NCI-H1694 treated with DMSO at 0.1 percent for 48 hours (cell line): ENCODE data around the gene AGTPBP1.
"Not testable (repeated sequence)": the region's sequence is repeated elsewhere in the genome, so short reads cannot be mapped to it uniquely, and the experiment has no call there.

Source experiments
- DNase-seq: peaks from one replicate; lab custom pipeline; 2025; lab: John Stamatoyannopoulos, UW

Gene AGTPBP1

DNA sequence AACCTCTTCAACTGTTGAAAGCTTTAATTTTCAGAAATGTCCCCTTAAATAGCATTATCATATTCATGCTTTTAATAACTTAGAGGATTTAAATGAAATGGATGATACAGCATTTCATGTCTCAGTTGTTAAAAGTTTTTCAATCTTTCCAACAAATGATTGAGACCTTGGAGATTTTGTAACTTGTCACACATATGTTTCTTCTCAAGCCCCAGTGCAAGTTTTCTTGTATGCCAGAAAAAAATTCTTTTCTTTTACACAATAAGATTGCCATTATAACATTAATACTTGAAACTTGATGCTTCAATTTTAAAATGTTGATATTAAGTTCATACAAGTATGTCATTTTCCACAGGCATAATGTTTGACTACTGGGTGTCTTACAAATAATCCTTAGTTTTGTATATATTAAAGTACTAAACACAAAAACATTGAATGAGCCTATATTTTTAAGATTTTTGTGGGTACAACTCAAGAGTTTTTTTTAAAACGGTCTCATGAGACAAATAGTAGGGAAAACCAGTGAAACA, 124.5 kb downstream of the AGTPBP1 start:
- no peak for DNase-seq

DNA sequence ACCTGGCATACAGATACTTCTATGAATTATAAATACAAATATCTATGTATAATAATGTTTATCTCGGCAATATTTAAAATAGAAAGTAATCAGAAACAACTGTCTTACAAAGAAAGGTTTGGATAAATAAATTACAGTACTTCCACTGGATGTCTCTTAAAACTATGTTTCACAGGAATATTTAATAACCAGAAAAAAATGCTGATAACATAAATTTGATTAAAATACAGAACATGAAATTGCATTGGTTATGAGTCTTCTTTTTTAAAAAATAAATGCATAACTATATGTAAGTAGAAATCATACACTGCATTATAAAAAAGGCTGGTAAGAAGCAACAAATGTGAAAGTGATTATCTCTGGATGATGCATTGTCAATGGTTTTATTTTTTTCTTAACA, 126.0 kb downstream of the AGTPBP1 start:
- DNase-seq: no peak

DNA sequence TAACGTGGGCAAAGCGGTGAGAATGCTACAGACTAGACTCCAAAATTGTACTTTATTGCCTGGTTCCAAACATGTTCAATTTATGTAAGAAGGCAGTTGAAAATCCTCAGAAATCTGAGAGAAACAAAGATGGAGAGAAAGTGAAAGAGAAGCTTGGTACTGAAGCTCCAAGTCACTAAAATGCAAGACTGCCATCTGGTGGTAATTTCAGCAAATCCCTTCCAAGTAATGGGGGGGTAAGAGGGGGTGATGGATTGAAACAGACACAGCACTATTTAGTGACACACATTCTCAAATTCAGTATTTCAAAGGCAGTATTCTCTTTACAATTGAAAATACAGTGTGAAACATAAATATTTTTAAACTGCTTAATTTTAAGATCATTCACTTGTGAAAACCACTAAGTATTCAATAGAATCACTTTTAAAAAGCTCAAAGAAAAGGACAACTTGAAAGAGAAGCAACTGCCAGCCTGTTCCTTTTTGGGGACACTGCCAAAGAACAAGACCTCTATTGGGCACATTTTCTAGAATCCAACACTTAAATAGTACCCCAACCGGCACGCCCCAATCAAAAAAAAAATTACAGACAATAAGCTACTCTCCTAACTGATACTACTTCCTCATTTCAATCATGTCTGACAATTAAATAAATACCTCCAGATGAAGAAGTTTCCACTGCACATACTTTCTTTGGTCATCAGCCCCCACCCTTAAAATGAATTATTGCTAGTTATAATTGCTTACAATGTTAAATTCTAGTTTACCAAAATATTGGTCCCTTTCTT, 131.5 kb downstream of the AGTPBP1 start:
- DNase-seq: peak; percentile 49

DNA sequence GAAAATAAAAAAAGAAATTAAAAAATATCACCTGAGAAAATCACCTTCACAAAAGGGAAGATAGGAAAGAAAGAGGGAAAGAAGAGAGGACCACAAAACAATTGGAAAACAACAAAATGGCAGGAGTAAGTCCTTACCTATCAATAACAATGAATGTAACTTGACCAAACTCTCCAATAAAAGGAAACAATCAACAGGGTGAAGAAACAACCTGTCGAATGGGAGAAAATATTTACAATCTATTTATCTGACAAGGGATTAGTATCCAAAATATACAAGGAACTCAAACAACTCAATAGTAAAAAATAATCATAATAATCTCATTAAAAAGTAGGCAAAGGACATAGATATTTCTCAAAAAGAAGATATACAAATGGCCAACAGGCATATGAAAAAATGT, 135.8 kb downstream of the AGTPBP1 start:
- DNase-seq: no peak

DNA sequence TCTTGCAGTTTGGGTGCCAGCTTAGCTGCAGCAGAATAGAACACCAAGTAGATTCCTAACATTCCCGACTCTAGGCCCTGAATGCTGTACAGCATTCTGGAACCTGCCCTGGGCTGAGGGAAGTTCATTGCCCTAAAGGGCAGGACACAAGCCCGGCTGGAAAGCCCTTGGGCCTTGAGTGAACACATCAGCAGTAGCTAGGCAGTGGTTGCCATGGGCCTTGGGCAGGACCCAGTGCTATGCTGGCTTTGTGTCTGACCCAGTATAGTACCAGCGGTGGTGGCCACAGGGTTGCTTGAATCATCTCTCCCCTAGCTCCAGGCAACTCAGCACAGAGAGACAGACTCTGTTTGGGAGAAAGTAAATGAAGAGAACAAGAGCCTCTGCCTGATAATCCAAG, 137.8 kb downstream of the AGTPBP1 start:
- DNase-seq: no peak

DNA sequence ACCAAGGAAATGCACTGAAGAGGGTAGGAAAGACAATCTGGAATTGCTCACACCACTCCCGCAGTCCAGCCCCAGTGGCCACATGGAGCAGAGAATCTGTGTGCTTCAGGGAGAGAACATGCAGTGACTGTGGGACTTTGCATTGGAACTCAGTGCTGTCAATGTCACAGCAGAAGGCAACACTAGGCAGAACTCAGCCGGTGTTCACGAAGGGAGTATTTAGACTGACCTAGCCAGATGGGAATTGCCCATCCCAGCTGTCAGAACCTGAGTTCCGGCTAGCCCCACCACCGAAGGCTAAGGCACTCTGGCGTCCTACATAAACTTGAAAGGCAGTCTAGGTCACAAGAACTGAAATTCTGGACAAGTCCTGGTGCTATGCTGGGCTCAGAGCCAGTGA, 139.0 kb downstream of the AGTPBP1 start:
- no peak for DNase-seq

DNA sequence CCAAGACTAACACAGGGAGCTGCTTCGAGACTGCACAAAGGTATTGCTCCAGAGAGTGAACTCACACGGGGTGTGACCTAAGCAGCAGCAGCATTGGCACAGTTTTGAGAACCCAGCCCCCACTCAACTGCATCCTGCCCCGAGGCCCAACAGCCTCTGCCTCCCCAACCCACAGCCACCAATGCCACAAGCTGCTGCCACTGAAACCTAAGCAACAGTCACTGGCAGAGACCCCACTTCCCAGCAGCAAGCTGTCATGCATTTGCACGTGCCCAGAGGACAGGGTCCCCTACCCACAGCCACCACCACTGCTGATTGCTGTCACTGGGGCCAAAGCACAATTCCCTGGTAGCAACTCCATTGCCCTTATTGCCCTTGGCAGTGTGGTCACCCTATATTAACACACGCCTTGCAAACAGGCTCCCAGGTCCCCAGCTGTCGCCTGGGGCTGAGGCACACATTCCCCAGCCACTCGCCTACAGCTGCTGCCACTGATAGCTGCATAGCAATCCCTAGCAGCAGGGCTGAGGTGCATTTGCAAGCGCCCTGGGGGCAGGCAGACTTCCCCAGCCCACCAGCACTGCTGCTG, 141.0 kb downstream of the AGTPBP1 start:
- DNase-seq: no peak

DNA sequence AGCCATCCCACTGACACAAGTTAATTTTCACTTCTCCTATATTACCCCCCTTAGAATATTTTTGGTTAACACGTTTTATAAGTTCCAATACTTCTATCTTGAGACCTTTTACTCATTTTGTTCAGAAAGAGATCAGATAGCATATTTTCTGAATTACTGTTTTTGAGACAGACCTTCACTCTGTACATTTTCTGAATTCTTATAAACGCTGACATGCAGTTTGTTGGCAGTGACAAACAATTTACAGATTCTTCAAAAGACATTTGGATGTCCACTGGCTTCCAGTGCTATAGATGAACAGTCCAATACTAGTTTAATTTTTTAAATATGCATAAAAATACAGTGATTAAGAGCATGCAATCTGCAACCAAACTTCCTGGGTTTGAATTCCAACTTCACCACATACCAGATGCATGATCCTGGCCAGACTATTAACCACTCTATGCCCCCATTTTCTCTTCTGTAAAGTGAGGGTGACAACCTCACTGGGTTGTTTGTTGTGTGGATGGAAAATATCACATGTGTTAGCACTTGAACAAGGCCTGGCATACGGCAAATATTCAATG, 142.1 kb downstream of the AGTPBP1 start:
- no peak for DNase-seq

DNA sequence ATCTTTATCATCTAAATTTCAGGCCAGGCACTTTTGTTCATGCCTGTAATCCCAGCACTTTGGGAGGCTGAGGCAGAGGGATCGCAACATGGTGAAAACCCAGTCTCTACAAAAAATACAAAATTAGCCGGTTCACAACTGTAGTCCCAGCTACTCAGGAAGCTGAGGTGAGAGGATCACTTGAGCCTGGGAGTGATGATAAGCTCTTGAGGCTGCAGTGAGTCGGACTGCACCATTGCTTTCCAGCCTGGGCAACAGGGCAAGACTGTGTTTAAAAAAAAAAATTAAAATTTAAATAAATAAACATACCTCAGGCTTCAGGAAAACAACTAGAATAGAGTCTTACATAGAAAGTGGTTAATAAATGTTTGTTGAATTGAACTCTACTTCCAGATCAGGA, 147.4 kb downstream of the AGTPBP1 start:
- DNase-seq: no peak

DNA sequence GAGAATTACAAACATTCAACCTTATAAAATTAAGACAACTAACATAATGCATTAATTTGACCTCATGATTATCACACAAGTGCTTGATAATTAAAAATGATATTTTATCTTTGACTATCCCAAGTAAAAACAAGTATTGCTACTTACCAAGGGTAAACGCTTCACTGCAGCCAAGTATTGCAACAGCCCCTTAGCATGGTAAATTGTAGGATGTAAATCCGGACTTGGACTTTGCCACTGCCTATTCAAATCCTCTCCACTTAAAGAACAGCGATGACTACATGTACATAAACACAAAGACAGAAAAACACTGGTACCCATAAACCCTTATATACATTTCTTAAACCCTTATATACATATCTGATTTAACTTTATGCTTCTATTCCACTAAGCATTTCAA, 155.1 kb downstream of the AGTPBP1 start:
- DNase-seq: no peak

DNA sequence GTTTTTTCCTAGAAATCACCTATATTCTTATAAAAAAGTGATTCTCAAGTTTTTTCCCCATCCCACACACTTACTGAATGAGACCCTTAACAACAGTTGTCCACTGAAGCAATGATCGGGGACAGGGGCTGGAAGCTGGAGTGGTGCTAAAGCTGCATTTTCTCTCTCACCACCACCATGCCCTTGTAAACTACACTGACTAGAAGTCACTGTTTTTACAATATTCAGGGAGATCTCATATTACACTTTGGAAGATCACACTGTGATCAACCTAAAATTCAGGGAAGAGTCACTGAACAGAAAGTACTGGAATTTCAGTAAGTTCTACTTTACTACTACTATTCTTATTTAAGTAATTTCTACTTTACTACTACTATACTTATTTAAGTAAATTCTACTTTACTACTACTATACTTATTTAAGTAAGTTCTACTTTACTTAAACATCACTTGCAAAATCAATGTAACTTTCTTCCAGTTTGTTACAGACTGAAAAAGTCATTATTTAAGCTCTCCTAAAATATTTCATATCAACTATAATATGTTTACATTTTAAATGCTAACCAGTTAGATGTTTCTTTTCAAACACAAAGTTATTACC, 164.3 kb downstream of the AGTPBP1 start:
- no peak for DNase-seq

DNA sequence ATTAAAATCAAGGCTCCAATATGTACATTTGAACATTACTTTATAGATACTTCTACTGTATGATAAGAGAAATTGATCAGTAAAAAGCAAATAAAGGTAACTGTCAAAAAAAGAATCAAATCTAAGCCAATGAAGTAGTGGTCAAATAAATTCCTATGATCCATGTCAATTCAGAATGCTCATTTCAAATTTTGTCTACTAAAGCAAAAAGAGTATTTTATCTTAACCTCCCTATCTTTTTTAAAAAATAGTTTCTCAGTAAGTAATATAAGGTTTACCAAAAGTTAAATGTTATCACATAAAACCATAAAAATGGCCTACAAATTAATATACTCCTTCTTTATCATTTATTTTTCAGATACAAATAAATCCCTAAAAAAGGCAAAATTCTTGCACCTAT, 165.9 kb downstream of the AGTPBP1 start:
- DNase-seq: no peak

DNA sequence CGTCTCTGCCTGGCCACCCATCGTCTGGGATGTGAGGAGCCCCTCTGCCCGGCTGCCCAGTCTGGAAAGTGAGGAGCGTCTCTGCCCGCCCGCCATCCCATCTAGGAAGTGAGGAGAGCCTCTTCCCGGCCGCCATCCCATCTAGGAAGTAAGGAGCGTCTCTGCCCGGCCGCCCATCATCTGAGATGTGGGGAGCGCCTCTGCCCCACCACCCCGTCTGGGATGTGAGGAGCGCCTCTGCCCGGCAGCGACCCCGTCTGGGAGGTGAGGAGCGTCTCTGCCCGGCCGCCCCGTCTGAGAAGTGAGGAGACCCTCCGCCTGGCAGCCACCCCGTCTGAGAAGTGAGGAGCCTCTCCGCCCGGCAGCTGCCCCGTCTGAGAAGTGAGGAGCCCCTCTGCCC, 168.2 kb downstream of the AGTPBP1 start:
- DNase-seq: not testable (repeated sequence)

DNA sequence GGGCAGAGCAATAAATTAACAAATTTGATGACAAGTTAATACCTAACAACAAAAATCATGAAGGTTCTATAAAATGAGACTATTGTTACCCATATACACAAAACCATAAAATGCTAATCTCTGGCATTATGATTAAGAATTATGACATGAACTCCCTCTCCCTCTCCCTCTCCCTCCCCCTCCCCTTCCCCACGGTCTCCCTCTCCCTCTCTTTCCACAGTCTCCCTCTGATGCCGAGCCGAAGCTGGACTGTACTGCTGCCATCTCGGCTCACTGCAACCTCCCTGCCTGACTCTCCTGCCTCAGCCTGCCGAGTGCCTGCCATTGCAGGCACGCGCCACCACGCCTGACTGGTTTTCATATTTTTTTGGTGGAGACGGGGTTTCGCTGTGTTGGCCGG, 168.8 kb downstream of the AGTPBP1 start:
- not testable (repeated sequence) for DNase-seq

DNA sequence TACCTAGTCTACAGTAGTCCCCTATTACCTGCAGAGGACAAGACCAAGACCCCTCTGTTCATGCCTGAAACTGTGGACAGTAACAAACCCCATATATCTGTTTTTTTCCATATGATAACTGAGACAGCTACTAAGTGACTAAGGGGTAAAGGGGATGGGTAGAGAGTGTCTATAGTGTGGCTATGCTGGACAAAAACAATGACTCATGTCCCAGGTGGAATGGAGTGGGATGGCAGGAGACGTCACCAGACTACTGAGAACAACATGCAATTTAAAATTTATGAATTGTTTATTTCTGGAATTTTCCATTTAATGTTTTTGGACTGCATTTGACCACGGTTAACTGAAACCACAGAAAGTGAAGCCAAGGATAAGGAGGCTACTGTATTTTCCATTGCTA, 171.8 kb downstream of the AGTPBP1 start:
- DNase-seq: no peak

DNA sequence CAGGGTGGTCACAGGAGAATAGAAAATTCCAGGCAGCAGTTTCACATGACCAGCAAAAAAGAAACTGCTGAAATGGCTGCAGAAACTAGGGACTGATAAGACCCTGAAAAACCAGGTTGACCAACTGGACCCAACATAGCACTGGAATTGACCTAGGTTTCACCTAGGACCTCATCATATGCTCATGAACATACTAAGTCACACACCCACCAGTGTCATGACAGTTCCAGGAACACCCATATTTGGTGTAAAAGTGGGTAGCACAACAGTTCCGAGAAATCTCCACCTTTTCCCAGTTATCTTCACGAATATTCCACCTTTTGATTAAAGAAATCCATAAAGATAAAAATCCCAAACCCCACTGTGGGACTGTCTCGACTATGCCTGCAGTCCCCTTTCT, 182.2 kb downstream of the AGTPBP1 start:
- no peak for DNase-seq

DNA sequence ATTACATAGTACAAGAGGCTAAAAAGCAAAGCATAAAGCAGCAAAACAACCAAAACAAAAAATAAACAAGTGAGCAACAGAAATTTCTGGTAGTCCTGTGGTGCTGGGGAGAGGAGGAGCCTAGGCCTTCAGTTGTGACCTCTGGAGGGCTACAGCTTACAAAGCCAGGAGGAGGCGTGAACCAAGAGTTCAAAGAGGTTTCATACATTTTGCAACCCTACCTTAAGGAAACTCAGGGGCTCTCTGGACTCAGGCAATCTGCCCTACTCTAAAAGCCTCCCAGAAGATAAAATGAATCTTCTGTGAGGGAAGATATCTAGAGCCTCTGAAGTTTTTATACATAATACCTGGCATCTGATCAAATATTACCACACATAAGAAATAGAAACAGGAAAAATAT, 187.4 kb downstream of the AGTPBP1 start:
- no peak for DNase-seq

DNA sequence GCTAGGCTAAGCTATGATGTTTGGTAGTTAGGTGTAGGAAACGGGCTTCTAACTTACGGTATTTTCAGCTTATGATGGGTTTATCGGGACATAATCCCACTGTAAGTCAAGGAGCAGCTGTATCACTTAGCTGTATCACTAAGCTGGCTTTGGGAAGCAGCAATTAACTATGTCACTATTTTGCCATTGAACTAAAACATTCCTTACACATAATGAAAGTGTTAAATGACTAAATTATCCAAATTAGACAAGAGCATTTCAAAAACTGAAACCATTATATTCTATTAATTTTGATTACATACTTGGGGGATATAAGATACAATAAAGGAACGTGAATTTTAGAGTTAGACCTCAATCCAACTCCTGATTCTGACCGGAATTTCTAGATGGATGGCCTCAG, 188.3 kb downstream of the AGTPBP1 start:
- DNase-seq: no peak

DNA sequence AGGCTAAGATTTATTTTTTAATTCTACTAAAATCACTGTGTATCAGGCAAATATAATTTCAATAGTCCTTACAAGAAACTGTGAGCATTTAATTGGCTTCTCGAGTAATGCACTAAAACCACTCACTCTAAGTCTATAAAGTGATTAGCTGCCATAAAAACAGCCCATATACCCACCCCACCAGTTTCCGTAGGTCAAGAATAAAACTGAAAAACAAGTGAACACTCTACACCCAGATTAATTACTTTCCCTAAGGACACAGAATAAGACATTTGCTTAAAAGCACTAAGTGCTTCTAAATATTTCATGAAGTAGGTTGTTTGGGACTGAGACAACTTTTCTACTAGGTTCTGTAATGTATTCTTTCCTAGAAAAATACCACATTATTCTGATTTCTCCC, 194.2 kb downstream of the AGTPBP1 start:
- DNase-seq: no peak

DNA sequence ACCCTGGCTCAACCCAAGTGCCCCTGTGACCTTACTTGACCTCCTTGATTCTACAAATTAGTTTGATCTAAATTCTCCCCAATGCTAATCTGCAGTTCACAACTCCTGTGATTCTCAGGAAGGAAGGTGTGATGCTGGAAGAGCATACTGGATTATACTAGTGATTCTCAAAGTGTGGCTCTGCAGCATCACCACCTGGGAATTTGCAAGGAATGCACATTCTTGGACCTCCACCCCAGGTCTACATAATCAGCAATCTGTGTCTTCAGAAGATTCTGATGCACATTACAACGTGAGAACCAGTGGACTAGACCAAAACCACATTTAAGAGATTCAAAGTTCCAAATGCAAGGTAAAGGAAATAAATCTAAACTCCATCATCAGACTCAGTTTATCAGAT, 198.6 kb downstream of the AGTPBP1 start:
- no peak for DNase-seq

DNA sequence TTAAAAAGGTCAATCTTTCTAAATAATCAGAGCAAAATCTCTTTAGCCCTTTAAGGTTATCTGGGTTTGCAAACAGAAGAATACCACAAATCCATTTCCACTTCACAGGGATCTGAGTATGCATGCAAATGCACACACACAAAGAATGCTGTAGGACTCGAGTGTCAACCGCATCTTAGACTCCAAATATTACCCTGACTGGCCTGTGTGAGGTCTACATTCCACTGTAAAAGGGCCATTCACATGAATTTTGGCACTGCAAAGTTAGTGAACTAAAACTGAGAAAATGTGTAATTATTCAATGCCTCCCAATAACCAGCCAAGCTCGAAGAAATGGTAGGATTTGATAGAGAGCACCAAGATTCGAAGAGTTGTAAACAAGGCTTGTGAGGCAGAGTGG, 199.9 kb downstream of the AGTPBP1 start:
- no peak for DNase-seq

DNA sequence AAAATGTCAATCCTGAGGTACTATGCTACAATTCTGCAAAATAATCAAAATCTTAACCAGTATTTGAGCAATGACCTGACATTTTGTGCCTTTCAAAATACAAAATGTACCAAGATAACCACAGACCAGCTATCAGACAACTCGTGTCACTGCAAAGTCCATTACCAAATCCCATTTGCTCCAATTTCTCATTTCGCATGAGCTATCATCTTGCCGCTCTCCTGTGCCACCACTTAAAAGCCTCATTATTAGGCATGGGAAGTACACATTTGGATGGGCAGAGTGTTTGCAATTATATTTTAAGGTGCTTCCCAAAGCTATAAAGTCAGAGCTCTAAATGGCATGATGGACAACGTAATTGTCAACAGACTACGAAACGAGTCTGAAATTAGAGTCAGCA, 205.2 kb downstream of the AGTPBP1 start:
- DNase-seq: no peak

DNA sequence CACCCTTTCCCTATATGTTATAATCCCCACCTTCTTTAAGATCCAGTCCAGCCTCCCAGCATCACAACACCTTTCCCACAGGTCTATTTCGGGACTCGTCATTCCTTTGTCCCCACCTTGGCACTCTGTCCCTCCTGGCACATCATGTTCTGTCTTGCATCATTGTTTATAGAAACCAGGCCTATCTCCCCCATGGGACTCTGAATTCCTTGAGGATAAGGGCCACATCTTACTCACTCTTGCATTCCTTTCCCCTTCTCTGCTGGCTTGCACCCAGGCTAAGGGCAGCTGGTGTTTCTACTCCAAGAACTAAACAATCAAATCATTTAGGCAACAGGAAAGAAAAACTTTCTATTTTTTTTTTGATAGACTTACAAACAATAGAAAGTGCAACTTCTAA, 205.7 kb downstream of the AGTPBP1 start:
- no peak for DNase-seq
